SK-N-SH treated with all-trans-retinoic acid at 6 μM for 48 hours (cell line): ENCODE data around the gene PDE9A.

Source experiments
- ATAC-seq: fragments of 200-7000 bp; cut with Tn5 transposase; 3 replicates; pipeline ENCODE4 v1.9.1; 2020; ENCODE audit warnings: mild to moderate bottlenecking, moderate library complexity
- ARNTL ChIP-seq: fragments of 450-650 bp; formaldehyde crosslinking; IDR thresholded peaks from 2 replicates; pipeline ENCODE4 v1.5.0; 2020; ENCODE audit warnings: low read depth, mild to moderate bottlenecking, moderate library complexity, borderline replicate concordance
- BACH2 ChIP-seq: fragments of 250-450 bp; sonication (Bioruptor Pico); IDR thresholded peaks from 2 replicates; pipeline ENCODE4 v1.9.0; 2021; ENCODE audit warnings: mild to moderate bottlenecking, borderline replicate concordance
- CREB5 ChIP-seq: fragments of 250-450 bp; sonication (Bioruptor Pico); IDR thresholded peaks from 2 replicates; pipeline ENCODE4 v1.5.1; 2020; ENCODE audit warnings: low read depth, mild to moderate bottlenecking, moderate library complexity
- CSDC2 ChIP-seq: fragments of 250-450 bp; sonication (Bioruptor Pico); IDR thresholded peaks from 2 replicates; pipeline ENCODE4 v1.5.0; 2020; ENCODE audit warnings: mild to moderate bottlenecking, moderate library complexity
- CSRNP3 ChIP-seq: fragments of 250-450 bp; sonication (Bioruptor Pico); IDR thresholded peaks from 2 replicates; pipeline ENCODE4 v1.5.1; 2021; ENCODE audit warnings: mild to moderate bottlenecking, moderate library complexity
- ESRRG ChIP-seq: fragments of 250-450 bp; sonication (Bioruptor Pico); IDR thresholded peaks from 2 replicates; pipeline ENCODE4 v1.6.1; 2021; ENCODE audit warnings: mild to moderate bottlenecking
- ISL1 ChIP-seq: fragments of 250-450 bp; sonication (Bioruptor Pico); IDR thresholded peaks from 2 replicates; pipeline ENCODE4 v2.1.2; 2022; ENCODE audit warnings: mild to moderate bottlenecking, moderate library complexity
- OSR1 ChIP-seq: fragments of 250-450 bp; sonication (Bioruptor Pico); IDR thresholded peaks from 2 replicates; pipeline ENCODE4 v1.8.0; 2022; ENCODE audit warnings: moderate library complexity, mild to moderate bottlenecking, inconsistent platforms
- PATZ1 ChIP-seq: fragments of 250-450 bp; sonication (Bioruptor Pico); IDR thresholded peaks from 2 replicates; pipeline ENCODE4 v1.8.0; 2020; ENCODE audit warnings: mild to moderate bottlenecking, moderate library complexity, borderline replicate concordance
- POU6F1 ChIP-seq: fragments of 250-450 bp; sonication (Bioruptor Pico); IDR thresholded peaks from 2 replicates; pipeline ENCODE4 v1.8.0; 2021; ENCODE audit warnings: low read depth, mild to moderate bottlenecking, moderate library complexity, borderline replicate concordance
- PPARA ChIP-seq: fragments of 250-450 bp; sonication (Bioruptor Pico); IDR thresholded peaks from 2 replicates; pipeline ENCODE4 v1.5.0; 2020; ENCODE audit warnings: mild to moderate bottlenecking, borderline replicate concordance
- RARB ChIP-seq: fragments of 250-450 bp; sonication (Bioruptor Pico); IDR thresholded peaks from 2 replicates; pipeline ENCODE4 v1.8.0; 2021; ENCODE audit warnings: mild to moderate bottlenecking, moderate library complexity
- SNAI2 ChIP-seq: fragments of 250-450 bp; sonication (Bioruptor Pico); IDR thresholded peaks from 2 replicates; pipeline ENCODE4 v1.5.0; 2020; ENCODE audit warnings: mild to moderate bottlenecking, moderate library complexity
- TCF4 ChIP-seq: fragments of 250-450 bp; sonication (Bioruptor Pico); IDR thresholded peaks from 2 replicates; pipeline ENCODE4 v1.8.0; 2021; ENCODE audit warnings: mild to moderate bottlenecking, moderate library complexity, borderline replicate concordance
- TOX ChIP-seq: fragments of 250-450 bp; sonication (Bioruptor Pico); IDR thresholded peaks from 2 replicates; pipeline ENCODE4 v1.8.0; 2021; ENCODE audit warnings: mild to moderate bottlenecking, moderate library complexity, borderline replicate concordance
- TSHZ2 ChIP-seq: fragments of 250-450 bp; sonication (Bioruptor Pico); IDR thresholded peaks from 2 replicates; pipeline ENCODE4 v1.5.0; 2020; ENCODE audit warnings: mild to moderate bottlenecking, moderate library complexity
- ZC3H10 ChIP-seq: fragments of 250-450 bp; sonication (Bioruptor Pico); IDR thresholded peaks from 2 replicates; pipeline ENCODE4 v1.5.1; 2021; ENCODE audit warnings: mild to moderate bottlenecking, moderate library complexity
- ZFP3 ChIP-seq: fragments of 250-450 bp; sonication (Bioruptor Pico); IDR thresholded peaks from 2 replicates; pipeline ENCODE4 v1.5.0; 2020; ENCODE audit warnings: mild to moderate bottlenecking, moderate library complexity
- ZFP30 ChIP-seq: fragments of 450-650 bp; formaldehyde crosslinking; IDR thresholded peaks from 2 replicates; pipeline ENCODE4 v1.5.0; 2022; ENCODE audit warnings: mild to moderate bottlenecking, moderate library complexity
- ZNF565 ChIP-seq: fragments of 450-650 bp; formaldehyde crosslinking; conservative IDR thresholded peaks from 2 replicates; pipeline ENCODE4 v1.5.0; 2020; ENCODE audit warnings: low read depth, mild to moderate bottlenecking, moderate library complexity
- ZNF70 ChIP-seq: fragments of 450-650 bp; formaldehyde crosslinking; IDR thresholded peaks from 2 replicates; pipeline ENCODE4 v1.5.0; 2020; ENCODE audit warnings: mild to moderate bottlenecking, moderate library complexity
- ZNF8 ChIP-seq: fragments of 450-650 bp; formaldehyde crosslinking; IDR thresholded peaks from 2 replicates; pipeline ENCODE4 v1.5.0; 2020; ENCODE audit warnings: mild to moderate bottlenecking, moderate library complexity

The PDE9A gene

GRCh38 chr21:42741066-42741465 lies 87.6 kb downstream of the PDE9A start:
- TF ChIP-seq POU6F1 (CRISPR knock-in tag) (no peak), ZC3H10 (CRISPR knock-in tag) (no peak), RARB (CRISPR knock-in tag) (no peak), ZNF8 (CRISPR knock-in tag) (no peak), CREB5 (no peak), ARNTL (CRISPR knock-in tag) (no peak), ZFP30 (CRISPR knock-in tag) (no peak), TOX (CRISPR knock-in tag) (no peak), BACH2 (no peak), ISL1 (CRISPR knock-in tag) (no peak), CSDC2 (no peak), ESRRG (CRISPR knock-in tag) (no peak), ZNF565 (CRISPR knock-in tag) (no peak), SNAI2 (CRISPR knock-in tag) (no peak), ZNF70 (CRISPR knock-in tag) (no peak), PATZ1 (CRISPR knock-in tag) (no peak)
- no peak for ATAC-seq

GRCh38 chr21:42744520-42745445 lies 91.4 kb downstream of the PDE9A start:
- TF ChIP-seq ARNTL (CRISPR knock-in tag) = no peak
- TF ChIP-seq CSDC2 = no peak
- TF ChIP-seq ZNF8 (CRISPR knock-in tag) = no peak
- no peak for TF ChIP-seq PPARA (CRISPR knock-in tag)
- no peak for TF ChIP-seq TCF4 (CRISPR knock-in tag)
- no peak for TF ChIP-seq ZFP3 (CRISPR knock-in tag)
- no peak for TF ChIP-seq CREB5
- TF ChIP-seq TSHZ2 (CRISPR knock-in tag) = no peak
- TF ChIP-seq POU6F1 (CRISPR knock-in tag) = no peak
- no peak for TF ChIP-seq RARB (CRISPR knock-in tag)
- TF ChIP-seq PATZ1 (CRISPR knock-in tag) = no peak
- no peak for TF ChIP-seq BACH2
- no peak for TF ChIP-seq ISL1 (CRISPR knock-in tag)
- no peak for TF ChIP-seq OSR1 (CRISPR knock-in tag)
- TF ChIP-seq ESRRG (CRISPR knock-in tag) = no peak
- no peak for TF ChIP-seq CSRNP3 (CRISPR knock-in tag)
- ATAC-seq = no peak
